ENCODE data around the gene SSRP1.

SSRP1 gene

DNA sequence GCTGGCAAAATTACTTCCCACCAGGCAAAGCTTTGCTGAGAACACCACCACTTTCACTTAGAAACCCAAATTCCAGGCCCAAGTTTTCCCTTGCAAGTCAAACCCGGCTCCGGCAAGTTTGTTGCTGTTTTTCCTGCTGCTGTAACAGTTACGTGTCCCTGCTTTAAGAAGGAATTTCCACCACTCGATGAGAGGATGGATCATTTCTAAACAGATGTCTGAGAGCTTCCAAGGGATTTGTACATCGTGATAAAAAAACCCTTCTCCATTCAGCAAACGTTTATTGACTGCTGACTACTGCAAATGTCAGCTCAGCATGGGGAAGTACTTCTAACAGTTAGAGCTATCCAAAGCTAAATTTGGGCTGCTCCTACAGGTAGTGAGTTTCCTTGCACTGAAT is 22.2 kb upstream of the SSRP1 start:
- Histone ChIP-seq H3K27ac (ENCODE audit: low read length, poor library complexity, severe bottlenecking) (no peak overlapping the region), H3K14ac (ENCODE audit: low read length in 2 of 2) (no peak overlapping the region), H2BK12ac (ENCODE audit: low read length in 2 of 2) (no peak overlapping the region), H3K23ac (ENCODE audit: low read length in 2 of 2) (no peak overlapping the region), H2BK5ac (ENCODE audit: low read depth, low read length, poor library complexity, severe bottlenecking) (no peak overlapping the region), H3K4me2 (ENCODE audit: low read length, poor library complexity, severe bottlenecking) (no peak overlapping the region), H3K18ac (ENCODE audit: low read depth in 1 of 2, low read length in 2 of 2) (no peak overlapping the region), H3K27me3 (ENCODE audit: control insufficient read depth in 1 of 2, insufficient read depth in 1 of 2, low read length in 2 of 2) (peaks cover 0 to 39% of the 10 kb centered on the region in 2 experiments), H3K4ac (ENCODE audit: low read depth in 1 of 2, low read length in 2 of 2) (no peak overlapping the region), H3K9ac (ENCODE audit: low read length) (peak overlapping the region; percentile 87), H2AK5ac (ENCODE audit: low read length, severe bottlenecking) (no peak overlapping the region), H2BK120ac (ENCODE audit: low read depth, low read length) (no peak overlapping the region), H4K8ac (ENCODE audit: low read length) (no peak overlapping the region), H4K91ac (ENCODE audit: low read length) (no peak overlapping the region), H3K4me3 (ENCODE audit: insufficient read depth in 1 of 2, low read depth in 1 of 2, low read length in 2 of 2) (peak overlapping the region in 1 of 2 experiments; percentile 0), H3K9me3 (ENCODE audit: control insufficient read depth, low read length) (no peaks in the 10 kb centered on the region), H2BK15ac (ENCODE audit: low read depth, poor library complexity, severe bottlenecking) (no peak overlapping the region), H2AFZ (ENCODE audit: low read depth, low read length) (no peak overlapping the region), H3K4me1 (ENCODE audit: control insufficient read depth, insufficient read depth, low read depth, low read length) (peaks cover 2% of the 10 kb centered on the region), H3K36me3 (ENCODE audit: control insufficient read depth in 1 of 2, insufficient read depth in 2 of 2, low read depth in 1 of 2, low read length in 2 of 2) (no peaks in the 10 kb centered on the region), H3K79me1 (replicated peaks; ENCODE audit: low read length, poor library complexity, severe bottlenecking) (no peaks in the 10 kb centered on the region)
- DNase-seq, result peak; percentile 32
- WGBS, result 60% methylated on average over 6 of the region's 6 CpGs

DNA sequence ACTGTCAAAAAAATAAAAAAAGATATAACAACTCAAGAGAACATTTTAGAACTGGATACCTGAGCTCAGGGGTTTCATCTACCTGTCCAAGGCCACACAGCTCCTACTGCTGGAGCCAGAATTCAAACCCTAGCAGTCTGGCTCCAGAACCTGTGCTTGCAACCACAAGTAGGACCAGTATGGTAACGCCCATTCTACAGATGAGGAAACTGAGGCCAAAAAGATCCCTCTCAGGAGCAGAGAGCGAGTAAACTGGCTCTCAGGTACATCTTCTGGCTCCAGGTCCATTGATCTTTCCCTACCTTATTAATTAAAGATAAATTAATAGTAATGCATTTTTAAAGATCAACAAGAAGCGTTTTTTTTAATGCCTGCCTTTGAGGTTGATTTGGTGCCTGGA is 21.6 kb upstream of the SSRP1 start:
- no peaks in the 10 kb centered on the region for H3K36me3 ChIP-seq (ENCODE audit: control insufficient read depth in 1 of 2, insufficient read depth in 2 of 2, low read depth in 1 of 2, low read length in 2 of 2)
- no peak overlapping the region for H2BK12ac ChIP-seq (ENCODE audit: low read length in 2 of 2)
- no peak overlapping the region for H3K14ac ChIP-seq (ENCODE audit: low read length in 2 of 2)
- H2AFZ ChIP-seq (ENCODE audit: low read depth, low read length), result no peak overlapping the region
- no peak overlapping the region for H3K4me3 ChIP-seq (ENCODE audit: insufficient read depth in 1 of 2, low read depth in 1 of 2, low read length in 2 of 2)
- H3K9me3 ChIP-seq (ENCODE audit: control insufficient read depth, low read length), result no peaks in the 10 kb centered on the region
- H3K4me2 ChIP-seq (ENCODE audit: low read length, poor library complexity, severe bottlenecking), result no peak overlapping the region
- H4K8ac ChIP-seq (ENCODE audit: low read length), result no peak overlapping the region
- H2AK5ac ChIP-seq (ENCODE audit: low read length, severe bottlenecking), result no peak overlapping the region
- peak overlapping the region; percentile 87 for H3K9ac ChIP-seq (ENCODE audit: low read length)
- no peak for DNase-seq
- no peak overlapping the region for H2BK15ac ChIP-seq (ENCODE audit: low read depth, poor library complexity, severe bottlenecking)
- no peaks in the 10 kb centered on the region for H3K79me1 ChIP-seq (replicated peaks; ENCODE audit: low read length, poor library complexity, severe bottlenecking)
- H3K4ac ChIP-seq (ENCODE audit: low read depth in 1 of 2, low read length in 2 of 2), result no peak overlapping the region
- H3K27me3 ChIP-seq (ENCODE audit: control insufficient read depth in 1 of 2, insufficient read depth in 1 of 2, low read length in 2 of 2), result peaks cover 0 to 40% of the 10 kb centered on the region in 2 experiments
- H4K91ac ChIP-seq (ENCODE audit: low read length), result no peak overlapping the region
- H3K18ac ChIP-seq (ENCODE audit: low read depth in 1 of 2, low read length in 2 of 2), result no peak overlapping the region
- WGBS, result 100% methylated on average over 2 of the region's 3 CpGs
- H2BK5ac ChIP-seq (ENCODE audit: low read depth, low read length, poor library complexity, severe bottlenecking), result no peak overlapping the region
- H2BK120ac ChIP-seq (ENCODE audit: low read depth, low read length), result no peak overlapping the region
- no peak overlapping the region for H3K23ac ChIP-seq (ENCODE audit: low read length in 2 of 2)
- no peak overlapping the region for H3K27ac ChIP-seq (ENCODE audit: low read length, poor library complexity, severe bottlenecking)
- peaks cover 2% of the 10 kb centered on the region for H3K4me1 ChIP-seq (ENCODE audit: control insufficient read depth, insufficient read depth, low read depth, low read length)

DNA sequence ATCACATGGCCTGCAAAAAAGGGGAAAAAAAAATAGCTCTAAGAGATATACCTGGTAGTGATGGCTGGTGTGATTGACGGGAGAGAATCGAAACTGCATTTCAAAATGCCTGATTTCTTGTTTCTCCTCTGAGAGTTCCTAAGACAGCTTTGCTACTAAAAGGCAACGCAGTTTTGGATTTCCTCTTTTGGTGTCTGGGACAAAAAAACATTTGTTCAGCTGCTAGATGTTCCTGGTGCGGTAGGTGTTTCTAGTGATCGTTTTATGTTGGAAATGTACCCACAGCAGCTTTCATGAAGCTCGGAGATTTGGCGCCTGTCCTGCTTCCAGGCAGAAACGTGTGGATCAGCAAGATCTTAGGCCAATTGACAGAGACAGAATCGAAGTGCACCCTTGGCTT is 20.6 kb upstream of the SSRP1 start:
- Histone ChIP-seq H3K4ac (ENCODE audit: low read depth in 1 of 2, low read length in 2 of 2) (no peak overlapping the region), H3K4me3 (ENCODE audit: insufficient read depth in 1 of 2, low read depth in 1 of 2, low read length in 2 of 2) (no peak overlapping the region), H2BK120ac (ENCODE audit: low read depth, low read length) (no peak overlapping the region), H2AK5ac (ENCODE audit: low read length, severe bottlenecking) (no peak overlapping the region), H2BK12ac (ENCODE audit: low read length in 2 of 2) (no peak overlapping the region), H3K27ac (ENCODE audit: low read length, poor library complexity, severe bottlenecking) (no peak overlapping the region), H3K9ac (ENCODE audit: low read length) (peak overlapping the region; percentile 27), H3K23ac (ENCODE audit: low read length in 2 of 2) (no peak overlapping the region), H3K9me3 (ENCODE audit: control insufficient read depth, low read length) (peaks cover 6% of the 10 kb centered on the region), H3K18ac (ENCODE audit: low read depth in 1 of 2, low read length in 2 of 2) (no peak overlapping the region), H4K91ac (ENCODE audit: low read length) (no peak overlapping the region), H3K79me1 (replicated peaks; ENCODE audit: low read length, poor library complexity, severe bottlenecking) (no peaks in the 10 kb centered on the region), H3K4me1 (ENCODE audit: control insufficient read depth, insufficient read depth, low read depth, low read length) (peaks cover 2% of the 10 kb centered on the region), H3K27me3 (ENCODE audit: control insufficient read depth in 1 of 2, insufficient read depth in 1 of 2, low read length in 2 of 2) (peaks cover 0 to 37% of the 10 kb centered on the region in 2 experiments), H3K36me3 (ENCODE audit: control insufficient read depth in 1 of 2, insufficient read depth in 2 of 2, low read depth in 1 of 2, low read length in 2 of 2) (no peaks in the 10 kb centered on the region), H3K4me2 (ENCODE audit: low read length, poor library complexity, severe bottlenecking) (no peak overlapping the region), H2AFZ (ENCODE audit: low read depth, low read length) (no peak overlapping the region), H3K14ac (ENCODE audit: low read length in 2 of 2) (no peak overlapping the region), H4K8ac (ENCODE audit: low read length) (no peak overlapping the region), H2BK5ac (ENCODE audit: low read depth, low read length, poor library complexity, severe bottlenecking) (no peak overlapping the region), H2BK15ac (ENCODE audit: low read depth, poor library complexity, severe bottlenecking) (no peak overlapping the region)
- WGBS, result 84% methylated on average over 9 of the region's 9 CpGs
- no peak for DNase-seq

DNA sequence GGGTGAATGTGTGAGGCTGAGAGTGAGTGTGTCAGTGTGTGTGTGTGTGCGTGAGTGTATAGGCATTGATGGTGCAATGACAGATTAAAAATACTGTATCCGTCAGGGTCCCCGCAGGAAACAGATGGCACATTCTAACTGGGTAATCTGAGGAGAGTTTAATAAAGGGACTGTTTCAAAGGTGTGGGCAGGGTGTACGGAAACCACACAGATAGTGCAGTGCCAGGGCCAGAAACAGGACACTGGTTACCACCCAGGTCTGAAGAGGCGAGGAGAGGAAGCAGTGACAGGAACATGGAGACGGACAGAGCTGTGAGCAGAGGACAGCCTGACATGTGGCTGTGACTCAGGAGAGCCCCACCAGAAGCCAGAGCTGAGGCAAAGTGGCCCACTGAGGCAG is 19.0 kb upstream of the SSRP1 start:
- no peak overlapping the region for H4K91ac ChIP-seq (ENCODE audit: low read length)
- H4K8ac ChIP-seq (ENCODE audit: low read length), result no peak overlapping the region
- H2AFZ ChIP-seq (ENCODE audit: low read depth, low read length), result no peak overlapping the region
- H3K4me2 ChIP-seq (ENCODE audit: low read length, poor library complexity, severe bottlenecking), result no peak overlapping the region
- H2BK15ac ChIP-seq (ENCODE audit: low read depth, poor library complexity, severe bottlenecking), result no peak overlapping the region
- H3K9ac ChIP-seq (ENCODE audit: low read length), result no peak overlapping the region
- no peak overlapping the region for H2BK12ac ChIP-seq (ENCODE audit: low read length in 2 of 2)
- peak overlapping the region in 1 of 2 experiments; percentile 79 for H3K14ac ChIP-seq (ENCODE audit: low read length in 2 of 2)
- no peak for DNase-seq
- H3K4me3 ChIP-seq (ENCODE audit: insufficient read depth in 1 of 2, low read depth in 1 of 2, low read length in 2 of 2), result no peak overlapping the region
- no peaks in the 10 kb centered on the region for H3K79me1 ChIP-seq (replicated peaks; ENCODE audit: low read length, poor library complexity, severe bottlenecking)
- peaks cover under 1% of the 10 kb centered on the region for H3K4me1 ChIP-seq (ENCODE audit: control insufficient read depth, insufficient read depth, low read depth, low read length)
- H2AK5ac ChIP-seq (ENCODE audit: low read length, severe bottlenecking), result no peak overlapping the region
- H2BK5ac ChIP-seq (ENCODE audit: low read depth, low read length, poor library complexity, severe bottlenecking), result no peak overlapping the region
- no peak overlapping the region for H3K27ac ChIP-seq (ENCODE audit: low read length, poor library complexity, severe bottlenecking)
- no peaks in the 10 kb centered on the region for H3K36me3 ChIP-seq (ENCODE audit: control insufficient read depth in 1 of 2, insufficient read depth in 2 of 2, low read depth in 1 of 2, low read length in 2 of 2)
- H3K18ac ChIP-seq (ENCODE audit: low read depth in 1 of 2, low read length in 2 of 2), result no peak overlapping the region
- H3K27me3 ChIP-seq (ENCODE audit: control insufficient read depth in 1 of 2, insufficient read depth in 1 of 2, low read length in 2 of 2), result peaks cover 0 to 38% of the 10 kb centered on the region in 2 experiments
- no peak overlapping the region for H3K23ac ChIP-seq (ENCODE audit: low read length in 2 of 2)
- peaks cover 12% of the 10 kb centered on the region for H3K9me3 ChIP-seq (ENCODE audit: control insufficient read depth, low read length)
- no peak overlapping the region for H2BK120ac ChIP-seq (ENCODE audit: low read depth, low read length)
- 89% methylated on average over 6 of the region's 6 CpGs for WGBS
- no peak overlapping the region for H3K4ac ChIP-seq (ENCODE audit: low read depth in 1 of 2, low read length in 2 of 2)
